ENCODE data around the gene UHRF2. TPM values are rescaled to one million over a fixed set of nuclear protein-coding genes. Genes with fewer than 3 reads are reported as not detected.

Gene UHRF2
- total RNA-seq, 1 donor = 50.9 TPM

DNA sequence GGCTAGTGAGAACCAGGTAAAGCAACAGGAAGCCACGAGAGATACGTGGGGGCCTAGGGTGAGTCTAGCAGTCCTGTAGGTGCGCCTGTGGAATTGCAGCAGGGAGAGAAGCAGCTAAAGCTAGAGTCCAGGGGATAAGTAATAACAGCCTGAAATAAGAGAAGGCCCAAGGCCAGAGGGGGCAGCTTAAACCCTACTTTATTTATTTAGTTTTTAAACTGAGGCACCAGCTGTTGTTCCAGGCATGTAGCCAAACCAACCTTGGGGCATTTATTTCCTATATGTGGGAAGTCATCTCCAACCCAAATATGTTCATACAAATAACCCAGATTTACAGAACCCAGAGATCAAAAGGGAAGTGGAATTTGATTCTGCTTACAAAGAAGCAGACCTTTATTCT lies 139.0 kb downstream of the UHRF2 start:
- DNase-seq (ENCODE audit: low read depth in 2 of 3, low spot score in 2 of 3) = no peak

DNA sequence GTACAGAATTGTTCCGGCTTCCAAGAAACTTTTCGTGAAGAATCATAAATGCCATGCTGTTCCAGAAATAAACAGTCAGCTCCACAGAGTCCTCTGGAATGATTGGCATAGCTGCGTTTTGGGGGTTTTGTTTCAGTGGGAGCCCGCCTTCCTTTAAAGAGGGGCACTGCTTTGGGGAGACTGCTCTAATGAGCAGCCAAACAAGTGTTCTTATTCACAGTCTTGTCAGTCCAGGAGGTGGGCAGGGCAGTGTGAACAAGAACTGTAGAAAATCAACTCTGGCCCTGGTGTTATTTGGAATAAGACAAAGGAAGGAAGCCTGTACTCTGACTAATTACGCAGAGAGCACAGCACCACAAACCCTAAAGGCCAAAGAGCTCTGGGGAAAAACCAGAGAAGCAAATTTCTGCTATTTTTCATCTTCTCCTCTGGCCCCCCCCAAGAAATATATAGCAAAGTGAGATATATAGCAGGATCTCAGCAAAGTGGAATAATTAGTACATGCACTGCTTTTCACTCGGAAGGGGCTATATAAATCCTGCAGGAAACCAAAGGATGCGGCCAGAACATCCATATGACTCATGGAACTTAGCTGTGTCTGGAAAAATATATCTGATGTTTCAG lies 139.6 kb downstream of the UHRF2 start:
- DNase-seq (ENCODE audit: low read depth in 2 of 3, low spot score in 2 of 3) = no peak

DNA sequence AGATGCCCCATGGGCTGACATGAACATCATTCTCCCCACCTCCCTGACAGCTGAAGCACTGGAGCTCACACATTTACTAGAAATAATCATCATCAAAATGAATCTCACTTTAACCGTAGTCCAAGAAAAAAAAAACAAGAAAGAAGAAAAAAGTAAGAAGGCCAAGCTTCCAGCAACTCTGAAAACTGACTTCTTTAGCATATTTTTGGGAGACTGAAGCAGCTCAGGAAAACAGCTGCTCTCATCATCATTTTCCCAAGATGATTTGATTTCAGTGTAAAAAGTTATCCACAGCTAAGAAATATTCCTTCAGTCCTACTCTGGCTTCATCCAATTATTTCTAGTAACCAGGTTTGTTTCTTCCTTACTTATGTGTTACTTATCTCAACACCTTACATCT lies 140.9 kb downstream of the UHRF2 start:
- no peak for DNase-seq (ENCODE audit: low read depth in 2 of 3, low spot score in 2 of 3)

Small RNA genes within 50 kb of the gene (small RNA-seq; reads per million reads assigned to genes)
- not detected for gene RN7SL25P

Other genes starting within 250 kb of the UHRF2 start
- gene IL33, start 197.4 kb upstream of the UHRF2 start, total RNA-seq = not detected
- gene TPD52L3, start 84.8 kb upstream of the UHRF2 start, total RNA-seq = not detected
- 0.27 TPM for gene GLDC, start 232.5 kb downstream of the UHRF2 start, total RNA-seq

Measured in hematopoietic multipotent progenitor cell (in vitro differentiated cells).